Psoas muscle (tissue), 8 donors: Measurements from ENCODE around the gene IRX6. TPM values are rescaled to one million over a fixed set of nuclear protein-coding genes. Genes with fewer than 3 reads are reported as not detected.

Experiments
- ATAC-seq, 4 donors: fragments of 200-7000 bp; cut with Tn5 transposase; one replicate each; pipeline ENCODE4 v1.9.1; 2020; ENCODE audit warnings: moderate library complexity in 3 of 4, mild to moderate bottlenecking in 2 of 4
- DNase-seq, 2 donors: peaks; one replicate each; pipeline ENCODE4 v3.0.0-alpha.2; 2020
- H3K27ac ChIP-seq: fragments of 200-600 bp; one replicate; pipeline ENCODE4 v1.8.0; 2022
- H3K27me3 ChIP-seq, 3 donors: fragments of 200-600 bp in 1 of 3; one replicate each; pipeline versions ENCODE4 v1.6.1 to v1.8.0; 2013 to 2022; ENCODE audit warnings: low read length in 2 of 3, mild to moderate bottlenecking in 2 of 3, moderate library complexity in 1 of 3; ENCODE audit not compliant: insufficient read depth in 3 of 3
- H3K36me3 ChIP-seq, 2 donors: fragments of 200-600 bp in 1 of 2; one replicate each; pipeline versions ENCODE4 v1.6.1 to v1.8.0; 2013 to 2022; ENCODE audit warnings: low read depth in 1 of 2, mild to moderate bottlenecking in 1 of 2, moderate library complexity in 1 of 2; ENCODE audit not compliant: insufficient read depth in 1 of 2
- H3K4me1 ChIP-seq: fragments of 200-600 bp; one replicate; pipeline ENCODE4 v1.8.0; 2022
- H3K4me3 ChIP-seq: fragments of 200-600 bp; one replicate; pipeline ENCODE4 v1.8.0; 2022; ENCODE audit warnings: mild to moderate bottlenecking
- H3K9me3 ChIP-seq: fragments of 200-600 bp; one replicate; pipeline ENCODE4 v1.8.0; 2022
- CTCF ChIP-seq: fragments of 200-600 bp; IDR thresholded peaks from one replicate; pipeline ENCODE4 v1.8.0; 2022; ENCODE audit warnings: antibody characterized with exemption
- WGBS, 3 donors: extraction: QIAGEN DNeasy Blood & Tissue Kit; methylation state at CpG; one replicate each; pipeline versions ENCODE4 v1.1.6 to v1.1.7; 2013; 5-methylcytosine and 5-hydroxymethylcytosine counted together
- intact Hi-C, 2 donors: fragments of 100-400 bp; cut with DNase I; formaldehyde crosslinking; loops; one replicate each; pipeline versions ENCODE4 v1.11.0 to v1.14.2; 2022
- polyA plus RNA-seq, 3 donors: library from polyadenylated mRNA; stranded (reverse); fragments of 200-250 nt; gene quantifications; one replicate each; pipeline ENCODE4 v1.2.3, GENCODE V29; 2013
- total RNA-seq, 4 donors: library from RNA; stranded (reverse); fragmentation: NEBNext Ultra II Directional in 2 of 4; extraction: Animal tissue kit (Norgen Biotek cat#: 25700) in 2 of 4; gene quantifications; one replicate each; pipeline versions ENCODE4 v1.2.1 to v1.2.4, GENCODE V29; 2021 to 2023
- donor health status: healthy with polysubstance abuse.
- donor health status: DM: no; HTN: no; CAD: no; lungs with moderate emphysema.
- donor health status: Bipolar disorder and iron deficiency.
- donor health status: healthy.
- donor health status: DM: yes; HTN: yes; CAD: no.
- donor health status: DM: no; HTN: no; CAD: no.
- donor health status: DM: no; HTN: no; CAD: no.
- donor health status: DM: yes; HTN: yes; CAD: no.

Gene IRX6
- total and polyA plus RNA-seq, 7 donors, result 0.32 to 6.1 (median 1.0) TPM

GRCh38 chr16:55373489-55373832, 49.5 kb downstream of the IRX6 start:
- Histone ChIP-seq H3K9me3 (no peaks in the 10 kb centered on the region), H3K27me3 (peaks cover 0 to 3% (median 0%) of the 10 kb centered on the region in 3 donors), H3K4me1 (no peaks in the 10 kb centered on the region), H3K36me3 (no peaks in the 10 kb centered on the region), H3K27ac (no peak overlapping the region), H3K4me3 (no peak overlapping the region)
- TF ChIP-seq CTCF, result no peak
- DNase-seq, result no peak
- ATAC-seq, result no peak
- intact Hi-C loops, result loop anchor here in 1 of 2 donors (5.0 to 10.0 kb wide), 3 partner anchors 339 to 1554 kb away; no protein-coding TSS in a partner anchor

- Histone ChIP-seq H3K36me3 (no peaks in the 10 kb centered on the region), H3K4me3 (no peak overlapping the region), H3K27ac (no peak overlapping the region), H3K9me3 (no peaks in the 10 kb centered on the region), H3K27me3 (no peaks in the 10 kb centered on the region), H3K4me1 (peaks cover 3% of the 10 kb centered on the region)
- no peak for ATAC-seq
- no peak for TF ChIP-seq CTCF
- no peak for DNase-seq
- 95 to 97% (median 96%) methylated on average over 3 of the region's 3 CpGs for WGBS, 3 donors
- intact Hi-C loops, result loop anchor here in 1 of 2 donors (10.0 kb wide), 2 partner anchors 341 to 1421 kb away; no protein-coding TSS in a partner anchor
Measured at GRCh38 chr16:55376045-55376444, 52.0 kb downstream of the IRX6 start.

GRCh38 chr16:55376567-55377167, 52.7 kb downstream of the IRX6 start:
- Histone ChIP-seq H3K9me3 (no peaks in the 10 kb centered on the region), H3K27me3 (no peaks in the 10 kb centered on the region), H3K4me3 (no peak overlapping the region), H3K27ac (no peak overlapping the region), H3K4me1 (peaks cover 3% of the 10 kb centered on the region), H3K36me3 (no peaks in the 10 kb centered on the region)
- TF ChIP-seq CTCF, result no peak
- DNase-seq, result no peak
- 86 to 92% (median 91%) methylated on average over 7 of the region's 7 CpGs for WGBS, 3 donors
- intact Hi-C loops, result loop anchor here in 1 of 2 donors (10.0 kb wide), 2 partner anchors 342 to 1422 kb away; no protein-coding TSS in a partner anchor
- no peak for ATAC-seq

GRCh38 chr16:55377840-55378239, 53.8 kb downstream of the IRX6 start:
- ATAC-seq, result no peak
- 84 to 91% (median 88%) methylated on average over 7 of the region's 7 CpGs for WGBS, 3 donors
- H3K36me3 ChIP-seq, result no peaks in the 10 kb centered on the region
- DNase-seq, result no peak
- H3K27me3 ChIP-seq, result no peaks in the 10 kb centered on the region
- no peak overlapping the region for H3K27ac ChIP-seq
- no peak overlapping the region for H3K4me3 ChIP-seq
- peaks cover 3% of the 10 kb centered on the region for H3K4me1 ChIP-seq
- TF ChIP-seq CTCF, result no peak
- intact Hi-C loops, result loop anchor here in 1 of 2 donors (10.0 kb wide), 2 partner anchors 343 to 1423 kb away; no protein-coding TSS in a partner anchor
- H3K9me3 ChIP-seq, result no peaks in the 10 kb centered on the region

GRCh38 chr16:55378616-55379015, 54.6 kb downstream of the IRX6 start:
- no peaks in the 10 kb centered on the region for H3K9me3 ChIP-seq
- H3K4me1 ChIP-seq, result peaks cover 3% of the 10 kb centered on the region
- H3K36me3 ChIP-seq, result no peaks in the 10 kb centered on the region
- H3K27me3 ChIP-seq, result no peaks in the 10 kb centered on the region
- no peak overlapping the region for H3K4me3 ChIP-seq
- DNase-seq (no peak), ATAC-seq (no peak)
- WGBS, 3 donors, result 68 to 76% (median 74%) methylated on average over 3 of the region's 3 CpGs
- intact Hi-C loops, result loop anchor here in 1 of 2 donors (10.0 kb wide), 2 partner anchors 344 to 1424 kb away; no protein-coding TSS in a partner anchor
- no peak overlapping the region for H3K27ac ChIP-seq
- no peak for TF ChIP-seq CTCF
